Measurements from ENCODE around the gene SH3PXD2A.

- TF ChIP-seq CTCF (IDR thresholded peaks at IDR 0.05 in 4 of 5, conservative IDR thresholded peaks at IDR 0.05 in 1 of 5) (no peak), POLR2A (IDR thresholded peaks at IDR 0.05) (no peak)
Measured at GRCh38 chr10:103836861-103837260, 18.5 kb downstream of the SH3PXD2A start.

All from gastrocnemius medialis (tissue), 4 donors.